Peyer's patch (tissue), 4 donors: ENCODE data around the gene DIP2A. TPM values are rescaled to one million over a fixed set of nuclear protein-coding genes. Genes with fewer than 3 reads are reported as not detected.
A peak's percentile ranks its signal among the peaks of the same experiment; 100 is the strongest.

Experiments used
- DNase-seq, 3 donors: peaks; one replicate each; pipeline ENCODE4 v3.0.0-alpha.2; 2017 to 2019
- H3K27ac ChIP-seq, 4 donors: fragments of 200-600 bp; sonication (generic); one replicate each; pipeline ENCODE4 v1.5.1; 2016 to 2019
- H3K27me3 ChIP-seq, 2 donors: fragments of 200-600 bp; sonication (generic); one replicate each; pipeline ENCODE4 v1.5.1; 2019
- H3K36me3 ChIP-seq, 3 donors: fragments of 200-600 bp; sonication (generic); one replicate each; pipeline ENCODE4 v1.5.1; 2016 to 2019
- H3K4me1 ChIP-seq, 4 donors: fragments of 200-600 bp; sonication (generic); one replicate each; pipeline ENCODE4 v1.5.1; 2016 to 2019
- H3K4me3 ChIP-seq, 4 donors: fragments of 200-600 bp; sonication (generic); 1 replicate in 3 of 4; 2 replicates in 1 of 4; pipeline ENCODE4 v1.5.1; 2016 to 2019; ENCODE audit warnings: mild to moderate bottlenecking in 1 of 4
- H3K9me3 ChIP-seq, 4 donors: fragments of 200-600 bp; sonication (generic); one replicate each; pipeline ENCODE4 v1.5.1; 2016 to 2019; ENCODE audit warnings: mild to moderate bottlenecking in 1 of 4
- CTCF ChIP-seq, 6 experiments: fragments of 450-650 bp in 4 of 6; fragments of 200-600 bp in 2 of 6; sonication (generic) in 1 of 6; IDR thresholded peaks; one replicate each; pipeline ENCODE4 v1.5.1; 2017 to 2019; ENCODE audit warnings: antibody characterized with exemption in 6 of 6, mild to moderate bottlenecking in 3 of 6, moderate library complexity in 1 of 6
- POLR2A ChIP-seq, 2 donors: fragments of 450-650 bp; IDR thresholded peaks; one replicate each; pipeline ENCODE4 v1.5.1; 2017; ENCODE audit warnings: antibody characterized with exemption in 2 of 2, mild to moderate bottlenecking in 2 of 2, moderate library complexity in 2 of 2
- total RNA-seq, 4 donors: library from RNA; depleted of rRNA; stranded (reverse); fragments of >200 nt; gene quantifications; one replicate each; pipeline ENCODE4 v1.1.0, GENCODE V29; 2016

Gene DIP2A
- total RNA-seq, 4 donors from 2014 or later = 69.9 to 108 (median 85.3) TPM

GRCh38 chr21:46604975-46605766 lies 146.5 kb downstream of the DIP2A start, which contains the start of gene S100B:
TSS of gene S100B (minus strand) at chr21:46605082. CDS start at chr21:46602415, 2,667 bp downstream.
- H3K27me3 ChIP-seq = no peaks in the 10 kb centered on the region
- TF ChIP-seq CTCF (IDR thresholded peaks at IDR 0.05) (no peak), POLR2A (IDR thresholded peaks at IDR 0.05) (no peak)
- no peak within 1 kb of the TSS for H3K4me3 ChIP-seq
- H3K9me3 ChIP-seq = no peaks in the 10 kb centered on the region
- peak within 1 kb of the TSS; percentile 2 to 50 (median 46) for H3K27ac ChIP-seq
- no peaks in the 10 kb centered on the region for H3K36me3 ChIP-seq
- no peak for DNase-seq
- no peaks in the 10 kb centered on the region for H3K4me1 ChIP-seq

- Histone ChIP-seq H3K4me1 (no peaks in the 10 kb centered on the region), H3K9me3 (no peaks in the 10 kb centered on the region), H3K27ac (peak overlapping the region; percentile 2 to 50 (median 46)), H3K27me3 (no peaks in the 10 kb centered on the region), H3K36me3 (no peaks in the 10 kb centered on the region), H3K4me3 (no peak overlapping the region)
- DNase-seq = peak in 2 of 3 donors; percentile 59 to 79
- TF ChIP-seq CTCF (IDR thresholded peaks at IDR 0.05) = no peak
- no peak for TF ChIP-seq POLR2A (IDR thresholded peaks at IDR 0.05)
Observed at GRCh38 chr21:46605767-46606426, 147.2 kb downstream of the DIP2A start.

GRCh38 chr21:46606427-46606813 lies 147.7 kb downstream of the DIP2A start:
- no peak overlapping the region for H3K4me3 ChIP-seq
- H3K27me3 ChIP-seq = no peaks in the 10 kb centered on the region
- H3K9me3 ChIP-seq = no peaks in the 10 kb centered on the region
- no peak for DNase-seq
- no peaks in the 10 kb centered on the region for H3K36me3 ChIP-seq
- peak overlapping the region in 3 of 4 donors; percentile 45 to 50 (median 46) for H3K27ac ChIP-seq
- no peaks in the 10 kb centered on the region for H3K4me1 ChIP-seq
- TF ChIP-seq POLR2A (IDR thresholded peaks at IDR 0.05) = no peak
- TF ChIP-seq CTCF (IDR thresholded peaks at IDR 0.05) = no peak

GRCh38 chr21:46607636-46608035 lies 148.9 kb downstream of the DIP2A start:
- no peak overlapping the region for H3K27ac ChIP-seq
- no peak for DNase-seq
- TF ChIP-seq POLR2A (IDR thresholded peaks at IDR 0.05) = no peak
- TF ChIP-seq CTCF (IDR thresholded peaks at IDR 0.05) = no peak
- H3K9me3 ChIP-seq = no peaks in the 10 kb centered on the region
- no peaks in the 10 kb centered on the region for H3K4me1 ChIP-seq
- H3K27me3 ChIP-seq = no peaks in the 10 kb centered on the region
- H3K36me3 ChIP-seq = no peaks in the 10 kb centered on the region
- no peak overlapping the region for H3K4me3 ChIP-seq

GRCh38 chr21:46608672-46609111 lies 150.0 kb downstream of the DIP2A start:
- TF ChIP-seq CTCF (IDR thresholded peaks at IDR 0.05) = no peak
- no peak for TF ChIP-seq POLR2A (IDR thresholded peaks at IDR 0.05)
- H3K4me3 ChIP-seq = no peak overlapping the region
- no peaks in the 10 kb centered on the region for H3K9me3 ChIP-seq
- DNase-seq = no peak
- H3K27me3 ChIP-seq = no peaks in the 10 kb centered on the region
- H3K36me3 ChIP-seq = no peaks in the 10 kb centered on the region
- no peaks in the 10 kb centered on the region for H3K4me1 ChIP-seq
- no peak overlapping the region for H3K27ac ChIP-seq
